Trophoblast cell (in vitro differentiated cells and primary cell): Measurements from ENCODE around the gene KNOP1.

Source experiments
- DNase-seq, 2 donors: peaks; one replicate each; pipeline ENCODE4 v3.0.0-alpha.2; 2016
- H2AFZ ChIP-seq: 2 replicates; pipeline ENCODE4 v1.6.1; 2013; ENCODE audit warnings: low read length, moderate library complexity, mild to moderate bottlenecking; ENCODE audit not compliant: insufficient read depth, poor library complexity
- H2AK5ac ChIP-seq: 2 replicates; pipeline ENCODE4 v1.6.1; 2013; ENCODE audit warnings: mild to moderate bottlenecking, low read length
- H2BK120ac ChIP-seq: 2 replicates; pipeline ENCODE4 v1.6.1; 2013; ENCODE audit warnings: low read length, mild to moderate bottlenecking, moderate library complexity; ENCODE audit not compliant: insufficient read depth, poor library complexity
- H2BK12ac ChIP-seq: 2 replicates; pipeline ENCODE4 v1.6.1; 2013; ENCODE audit warnings: mild to moderate bottlenecking, low read length, moderate library complexity
- H2BK5ac ChIP-seq: 2 replicates; pipeline ENCODE4 v1.6.1; 2013; ENCODE audit warnings: low read length, low read depth, moderate library complexity, mild to moderate bottlenecking; ENCODE audit not compliant: poor library complexity
- H3K14ac ChIP-seq: 2 replicates; pipeline ENCODE4 v1.6.1; 2013; ENCODE audit warnings: mild to moderate bottlenecking, low read length
- H3K18ac ChIP-seq: 2 replicates; pipeline ENCODE4 v1.6.1; 2013; ENCODE audit warnings: mild to moderate bottlenecking, low read length
- H3K23ac ChIP-seq: 2 replicates; pipeline ENCODE4 v1.6.1; 2013; ENCODE audit warnings: low read length
- H3K27ac ChIP-seq: 2 replicates; pipeline ENCODE4 v1.5.1; 2013; ENCODE audit warnings: low read depth, mild to moderate bottlenecking, inconsistent platforms, low read length, moderate library complexity
- H3K27me3 ChIP-seq: 2 replicates; pipeline ENCODE4 v1.6.1; 2013; ENCODE audit warnings: inconsistent platforms, mild to moderate bottlenecking, low read length, moderate library complexity; ENCODE audit not compliant: insufficient read depth
- H3K36me3 ChIP-seq, 2 experiments: 1 replicate in 1 of 2; 2 replicates in 1 of 2; pipeline ENCODE4 v1.6.1; 2013; ENCODE audit warnings: low read length in 2 of 2, mild to moderate bottlenecking in 2 of 2, moderate library complexity in 1 of 2; ENCODE audit not compliant: insufficient read depth in 2 of 2, control insufficient read depth in 1 of 2
- H3K4ac ChIP-seq: 2 replicates; pipeline ENCODE4 v1.6.1; 2013; ENCODE audit warnings: low read depth, mild to moderate bottlenecking, low read length, moderate library complexity
- H3K4me1 ChIP-seq, 2 experiments: 1 replicate in 1 of 2; 2 replicates in 1 of 2; pipeline ENCODE4 v1.6.1; 2013; ENCODE audit warnings: low read length in 2 of 2, mild to moderate bottlenecking in 2 of 2, moderate library complexity in 1 of 2; ENCODE audit not compliant: insufficient read depth in 2 of 2, control insufficient read depth in 1 of 2
- H3K4me2 ChIP-seq: 2 replicates; pipeline ENCODE4 v1.6.1; 2013; ENCODE audit warnings: inconsistent platforms, mild to moderate bottlenecking, low read length, moderate library complexity
- H3K4me3 ChIP-seq: 2 replicates; pipeline ENCODE4 v1.5.1; 2013; ENCODE audit warnings: mild to moderate bottlenecking, low read depth, low read length, inconsistent platforms
- H3K79me1 ChIP-seq: one replicate; pipeline ENCODE4 v1.6.1; 2013; ENCODE audit warnings: low read length
- H3K79me2 ChIP-seq: 2 replicates; pipeline ENCODE4 v1.6.1; 2013; ENCODE audit warnings: low read length, mild to moderate bottlenecking; ENCODE audit not compliant: control insufficient read depth, insufficient read depth, poor library complexity
- H3K9ac ChIP-seq: 2 replicates; pipeline ENCODE4 v1.6.1; 2013; ENCODE audit warnings: mild to moderate bottlenecking, low read length
- H3K9me3 ChIP-seq: 2 replicates; pipeline ENCODE4 v1.6.1; 2013; ENCODE audit warnings: low read depth, mild to moderate bottlenecking, control low read depth, inconsistent platforms, low read length; ENCODE audit not compliant: insufficient read depth
- H4K12ac ChIP-seq: 2 replicates; pipeline ENCODE4 v1.6.1; 2013; ENCODE audit warnings: low read depth, mild to moderate bottlenecking, low read length, moderate library complexity
- H4K8ac ChIP-seq: 2 replicates; pipeline ENCODE4 v1.6.1; 2013; ENCODE audit warnings: low read depth, mild to moderate bottlenecking, low read length, moderate library complexity
- H4K91ac ChIP-seq: one replicate; pipeline ENCODE4 v1.6.1; 2013; ENCODE audit warnings: low read depth, mild to moderate bottlenecking, low read length, moderate library complexity
- WGBS: extraction: QIAGEN DNeasy Blood & Tissue Kit; methylation state at CpG from one replicate; pipeline ENCODE4 v1.1.7; 2013; ENCODE audit warnings: missing lambda C conversion rate; ENCODE audit not compliant: insufficient read length, insufficient coverage; ENCODE audit errors: extremely low coverage; 5-methylcytosine and 5-hydroxymethylcytosine counted together

Gene KNOP1

GRCh38 chr16:19685176-19685575 is 32.9 kb downstream of the KNOP1 start:
- Histone ChIP-seq H3K4me1 (peaks cover 22% of the 10 kb centered on the region in 2 experiments), H3K9ac (no peak overlapping the region), H2BK5ac (no peak overlapping the region), H4K12ac (no peak overlapping the region), H3K4me3 (no peak overlapping the region), H3K4ac (no peak overlapping the region), H3K79me2 (no peaks in the 10 kb centered on the region), H3K27ac (no peak overlapping the region), H3K4me2 (no peak overlapping the region), H3K27me3 (no peaks in the 10 kb centered on the region), H3K79me1 (peaks cover 7% of the 10 kb centered on the region), H3K36me3 (peaks cover 8 to 15% of the 10 kb centered on the region in 2 experiments), H4K8ac (no peak overlapping the region), H3K14ac (no peak overlapping the region), H2BK120ac (no peak overlapping the region), H3K23ac (no peak overlapping the region), H3K18ac (no peak overlapping the region), H2BK12ac (no peak overlapping the region), H2AK5ac (no peak overlapping the region), H4K91ac (no peak overlapping the region), H3K9me3 (no peaks in the 10 kb centered on the region), H2AFZ (no peak overlapping the region)
- no CpG with 5 or more reads among the region's 4 CpGs for WGBS
- no peak for DNase-seq

GRCh38 chr16:19683453-19684236 is 34.4 kb downstream of the KNOP1 start:
- Histone ChIP-seq H4K91ac (no peak overlapping the region), H2BK12ac (no peak overlapping the region), H3K4me1 (peaks cover 22 to 23% of the 10 kb centered on the region in 2 experiments), H3K14ac (no peak overlapping the region), H3K36me3 (peaks cover 8 to 16% of the 10 kb centered on the region in 2 experiments), H2BK5ac (no peak overlapping the region), H4K12ac (no peak overlapping the region), H3K4ac (no peak overlapping the region), H3K4me2 (no peak overlapping the region), H2AK5ac (no peak overlapping the region), H4K8ac (no peak overlapping the region), H3K79me2 (no peaks in the 10 kb centered on the region), H3K27me3 (no peaks in the 10 kb centered on the region), H3K79me1 (peaks cover 7% of the 10 kb centered on the region), H3K27ac (no peak overlapping the region), H2BK120ac (no peak overlapping the region), H2AFZ (no peak overlapping the region), H3K4me3 (no peak overlapping the region), H3K18ac (no peak overlapping the region), H3K23ac (no peak overlapping the region), H3K9ac (no peak overlapping the region), H3K9me3 (no peaks in the 10 kb centered on the region)
- WGBS, result no CpG with 5 or more reads among the region's 6 CpGs
- no peak for DNase-seq

DNA sequence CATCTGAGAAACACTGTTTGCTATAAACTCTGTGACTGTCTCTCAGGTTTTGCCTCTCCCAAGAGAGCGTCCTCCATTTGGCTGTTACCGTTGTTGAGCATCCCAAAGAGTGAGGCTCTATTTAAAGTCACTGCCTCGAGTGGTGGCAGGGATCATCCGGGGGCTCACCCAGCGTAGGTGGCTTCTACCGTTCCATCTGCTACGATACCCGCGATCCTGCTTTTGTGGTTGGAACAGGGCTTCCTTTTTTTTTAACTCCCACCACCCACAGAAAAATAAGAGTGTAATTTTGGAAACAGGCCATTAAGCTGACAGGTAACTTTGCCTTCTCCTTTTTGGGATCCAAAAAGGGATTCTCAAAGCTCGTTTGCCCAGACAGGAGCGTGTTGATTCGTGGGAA is 36.4 kb downstream of the KNOP1 start:
- H2BK120ac ChIP-seq, result no peak overlapping the region
- H3K4me3 ChIP-seq, result no peak overlapping the region
- no peaks in the 10 kb centered on the region for H3K9me3 ChIP-seq
- H3K14ac ChIP-seq, result no peak overlapping the region
- peaks cover 9 to 11% of the 10 kb centered on the region in 2 experiments for H3K4me1 ChIP-seq
- no peak overlapping the region for H2BK12ac ChIP-seq
- H3K36me3 ChIP-seq, result peaks cover 8 to 16% of the 10 kb centered on the region in 2 experiments
- H3K4me2 ChIP-seq, result no peak overlapping the region
- no peak overlapping the region for H4K91ac ChIP-seq
- H3K9ac ChIP-seq, result no peak overlapping the region
- H3K18ac ChIP-seq, result no peak overlapping the region
- H3K79me2 ChIP-seq, result no peaks in the 10 kb centered on the region
- H3K4ac ChIP-seq, result no peak overlapping the region
- H3K27me3 ChIP-seq, result no peaks in the 10 kb centered on the region
- no peak overlapping the region for H4K8ac ChIP-seq
- no peak overlapping the region for H3K27ac ChIP-seq
- no peak overlapping the region for H2AK5ac ChIP-seq
- WGBS, result no CpG with 5 or more reads among the region's 12 CpGs
- H2BK5ac ChIP-seq, result no peak overlapping the region
- peaks cover 3% of the 10 kb centered on the region for H3K79me1 ChIP-seq
- no peak overlapping the region for H3K23ac ChIP-seq
- H4K12ac ChIP-seq, result no peak overlapping the region
- no peak for DNase-seq
- H2AFZ ChIP-seq, result no peak overlapping the region

GRCh38 chr16:19680881-19681340 is 37.1 kb downstream of the KNOP1 start:
- no peak overlapping the region for H4K91ac ChIP-seq
- no peak overlapping the region for H3K4me3 ChIP-seq
- H3K14ac ChIP-seq, result no peak overlapping the region
- H3K27ac ChIP-seq, result no peak overlapping the region
- peaks cover 8 to 16% of the 10 kb centered on the region in 2 experiments for H3K36me3 ChIP-seq
- no peak overlapping the region for H2AFZ ChIP-seq
- peak overlapping the region; percentile 33 for H2AK5ac ChIP-seq
- no CpG with 5 or more reads among the region's 6 CpGs for WGBS
- H3K27me3 ChIP-seq, result no peaks in the 10 kb centered on the region
- DNase-seq, result no peak
- no peak overlapping the region for H4K12ac ChIP-seq
- H3K18ac ChIP-seq, result no peak overlapping the region
- no peak overlapping the region for H3K9ac ChIP-seq
- H2BK5ac ChIP-seq, result no peak overlapping the region
- no peaks in the 10 kb centered on the region for H3K79me2 ChIP-seq
- H3K4ac ChIP-seq, result no peak overlapping the region
- peaks cover 8 to 9% of the 10 kb centered on the region in 2 experiments for H3K4me1 ChIP-seq
- H3K4me2 ChIP-seq, result no peak overlapping the region
- H3K79me1 ChIP-seq, result peaks cover 3% of the 10 kb centered on the region
- H4K8ac ChIP-seq, result peak overlapping the region; percentile 11
- no peak overlapping the region for H2BK12ac ChIP-seq
- H2BK120ac ChIP-seq, result no peak overlapping the region
- no peak overlapping the region for H3K23ac ChIP-seq
- H3K9me3 ChIP-seq, result no peaks in the 10 kb centered on the region
